Measurements from ENCODE around the gene ZNF445.
A peak's percentile ranks its signal among the peaks of the same experiment; 100 is the strongest.
"Not testable (repeated sequence)": the region's sequence is repeated elsewhere in the genome, so short reads cannot be mapped to it uniquely, and the experiment has no call there.

The ZNF445 gene

DNA sequence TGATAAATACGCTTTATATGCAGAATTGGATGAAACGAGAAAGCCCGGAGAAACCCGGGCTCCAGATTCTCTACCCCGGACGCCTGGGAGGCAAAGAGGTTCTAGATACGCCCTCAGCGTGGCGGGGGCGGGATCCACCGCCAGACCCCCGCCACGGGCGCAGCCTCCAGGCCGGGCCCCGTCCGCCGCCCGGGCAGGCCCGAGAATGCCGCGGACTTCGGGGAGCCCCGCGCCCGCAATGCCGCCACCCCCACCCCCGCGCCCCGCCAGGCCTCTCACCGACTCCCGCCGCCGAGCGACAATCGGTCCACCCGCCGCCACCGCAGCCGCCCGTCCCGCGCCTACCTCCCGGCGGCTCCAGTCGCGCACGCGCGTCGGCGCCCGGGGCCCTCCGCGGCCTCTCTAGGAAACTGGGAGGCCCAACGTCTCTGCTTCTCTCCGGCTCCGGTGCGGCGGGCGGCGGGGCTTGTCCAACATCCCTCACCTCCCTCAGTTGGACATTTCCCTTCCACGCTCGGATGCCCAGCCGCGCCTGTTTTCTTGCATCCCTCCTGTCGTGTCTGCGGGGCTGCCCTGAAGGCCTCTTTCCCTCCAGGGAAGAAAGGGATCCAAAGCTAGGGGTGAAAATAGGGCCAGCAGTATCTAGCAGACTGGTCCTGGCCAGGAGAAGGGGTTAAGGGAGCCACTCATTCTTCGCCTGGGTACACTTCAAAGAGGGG lies at the start of gene ZNF445:
Gene ZNF445 (minus strand): TSS at position 359 of the 719 bp plus-strand sequence. CDS start 22,121 bp downstream, outside the sequence.
- peak; percentile 65 for DNase-seq

GRCh38 chr3:44525060-44525459 lies 47.6 kb upstream of the ZNF445 start:
- DNase-seq: no peak

DNA sequence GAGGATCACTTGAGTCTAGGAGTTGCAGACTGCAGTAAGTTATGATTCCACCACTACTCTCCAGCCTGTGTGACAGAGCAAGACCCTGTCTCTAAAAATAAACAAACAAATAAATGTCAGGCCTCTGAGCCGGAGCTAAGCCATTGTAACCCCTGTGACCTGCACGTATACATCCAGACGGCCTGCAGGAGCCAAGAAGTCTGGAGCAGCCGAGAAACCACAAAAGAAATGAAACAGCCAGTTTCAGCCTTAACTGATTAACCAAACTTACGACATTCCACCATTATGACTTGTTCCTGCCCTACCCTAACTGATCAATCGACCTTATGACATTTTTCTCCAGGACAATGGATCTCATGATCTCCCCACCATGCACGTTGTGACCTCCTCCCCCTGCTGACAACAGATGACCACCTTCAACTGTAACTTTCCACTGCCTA lies 45.0 kb upstream of the ZNF445 start:
- no peak for DNase-seq

DNA sequence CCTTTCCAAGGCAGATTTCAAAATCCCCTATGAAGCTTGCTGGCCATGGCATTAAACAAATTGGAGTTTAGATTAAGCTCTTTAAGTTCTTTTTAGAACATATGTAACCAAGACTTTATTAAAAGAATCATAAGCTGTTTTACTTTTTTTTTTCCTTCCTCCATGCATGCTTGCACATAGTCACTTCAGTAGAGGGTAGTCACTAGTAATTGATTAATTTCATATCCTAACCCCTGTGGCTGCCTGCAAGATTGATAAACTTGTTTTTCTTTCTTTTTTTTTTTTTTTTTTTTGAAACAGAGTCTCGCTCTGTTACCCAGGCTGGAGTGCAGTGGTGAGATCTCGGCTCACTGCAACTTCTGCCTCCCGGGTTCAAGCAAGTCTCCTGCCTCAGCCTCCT lies 44.3 kb upstream of the ZNF445 start:
- no peak for DNase-seq

- no peak for DNase-seq
These were observed 41.3 kb upstream of the ZNF445 start for GRCh38 chr3:44518782-44519156.

- DNase-seq: no peak
These were observed 38.8 kb upstream of the ZNF445 start for GRCh38 chr3:44516230-44516629.

GRCh38 chr3:44513513-44513912 lies 36.0 kb upstream of the ZNF445 start:
- DNase-seq: no peak

GRCh38 chr3:44511238-44511566 lies 33.7 kb upstream of the ZNF445 start:
- DNase-seq: no peak

DNA sequence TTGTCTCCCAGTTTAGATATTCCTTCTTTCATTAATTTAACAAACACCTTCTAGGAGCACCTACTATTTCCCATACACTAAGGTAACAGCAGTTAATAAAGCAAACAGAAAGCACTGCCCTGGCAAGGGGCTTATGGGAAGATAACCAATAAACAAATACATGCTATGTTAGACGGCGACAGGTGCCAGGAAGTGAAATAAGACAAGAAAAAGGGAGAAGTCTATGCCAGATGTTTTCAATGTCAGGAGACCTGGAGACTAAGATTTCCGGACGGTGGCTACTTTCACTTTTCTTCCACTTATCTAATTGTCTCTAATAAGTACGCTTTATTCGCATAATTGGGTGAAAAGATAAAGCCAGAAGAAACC lies 32.5 kb upstream of the ZNF445 start:
- DNase-seq: no peak

DNA sequence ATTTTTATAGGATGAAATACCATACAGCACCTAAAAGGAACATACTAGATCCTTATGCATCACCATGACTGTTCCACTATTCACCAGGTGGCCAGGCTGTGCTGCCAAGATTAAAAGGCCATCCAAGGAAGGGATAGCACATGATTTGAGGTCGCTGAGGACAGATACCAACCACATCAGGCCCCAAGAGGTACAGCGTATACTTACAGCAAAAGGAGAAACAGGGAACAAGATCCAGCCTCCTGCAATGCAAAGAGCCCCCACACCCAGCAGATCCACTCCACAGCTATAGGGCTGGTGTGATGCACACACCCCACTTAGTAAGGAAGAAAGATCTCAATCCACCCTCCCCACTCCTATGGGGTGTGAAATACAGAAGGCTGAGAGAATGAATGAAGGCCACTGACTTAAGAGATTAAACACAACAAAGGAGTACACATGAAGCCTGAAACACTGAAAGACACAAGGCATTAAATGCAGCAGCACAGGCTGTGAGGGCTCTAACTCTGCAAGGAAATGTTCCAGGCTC lies 32.0 kb upstream of the ZNF445 start:
- no peak for DNase-seq

GRCh38 chr3:44506961-44507360 lies 29.5 kb upstream of the ZNF445 start:
- DNase-seq: no peak

DNA sequence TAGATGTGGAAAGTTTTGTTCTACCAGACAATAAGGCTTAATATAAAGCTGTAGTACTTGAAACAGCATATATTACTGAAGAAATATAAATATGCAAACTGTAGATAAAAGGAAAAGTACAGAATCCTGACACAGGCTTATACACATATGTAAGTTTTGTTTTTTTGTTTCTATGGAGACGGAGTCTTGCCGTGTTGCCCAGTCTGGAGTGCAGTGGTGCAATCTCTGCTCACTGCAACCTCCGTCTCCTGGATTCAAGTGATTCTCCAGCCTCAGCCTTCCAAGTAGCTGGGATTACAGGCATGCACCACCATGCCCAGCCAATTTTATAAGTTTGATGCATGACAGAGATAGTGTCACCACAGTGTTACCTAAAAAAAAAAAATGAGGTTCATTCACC lies 29.1 kb upstream of the ZNF445 start:
- no peak for DNase-seq

DNA sequence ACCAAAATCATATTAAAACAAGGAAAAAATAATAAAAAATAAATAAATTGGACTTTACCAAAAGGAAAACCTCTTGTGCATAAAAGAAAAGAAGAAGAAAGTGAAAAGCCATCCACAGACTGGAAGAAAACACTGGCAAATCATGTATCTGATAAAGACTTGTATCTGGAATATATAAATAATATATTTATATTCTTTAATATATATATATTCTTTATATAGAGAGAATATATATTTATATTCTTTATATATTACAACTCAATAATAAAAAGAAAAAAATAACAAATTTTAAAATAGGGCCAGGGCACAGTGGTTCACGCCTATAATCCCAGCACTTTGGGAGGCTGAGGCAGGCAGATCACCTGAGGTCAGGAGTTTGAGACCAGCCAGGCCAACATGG lies 27.1 kb upstream of the ZNF445 start:
- DNase-seq: no peak

GRCh38 chr3:44503178-44503577 lies 25.7 kb upstream of the ZNF445 start:
- DNase-seq: not testable (repeated sequence)

DNA sequence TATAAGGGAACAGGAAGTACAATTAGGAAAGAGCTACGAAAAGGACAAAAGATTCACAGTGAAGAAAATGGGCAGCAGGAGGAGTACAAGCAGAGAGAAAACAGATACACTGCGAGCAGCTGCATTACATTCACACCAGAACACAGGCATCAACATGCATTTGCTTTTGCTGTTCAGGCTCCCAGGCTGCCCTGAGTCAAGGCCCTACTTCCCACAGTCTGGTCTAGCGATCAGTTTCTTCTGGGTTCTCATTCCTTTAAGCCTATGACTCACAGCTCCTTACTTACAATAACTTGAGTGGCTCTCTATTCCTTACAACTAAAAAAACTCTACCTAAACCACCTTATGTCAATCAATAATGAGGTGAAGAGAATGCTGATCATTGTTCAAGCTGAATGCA lies 24.5 kb upstream of the ZNF445 start:
- no peak for DNase-seq

GRCh38 chr3:44499899-44500168 lies 22.4 kb upstream of the ZNF445 start:
- not testable (repeated sequence) for DNase-seq

DNA sequence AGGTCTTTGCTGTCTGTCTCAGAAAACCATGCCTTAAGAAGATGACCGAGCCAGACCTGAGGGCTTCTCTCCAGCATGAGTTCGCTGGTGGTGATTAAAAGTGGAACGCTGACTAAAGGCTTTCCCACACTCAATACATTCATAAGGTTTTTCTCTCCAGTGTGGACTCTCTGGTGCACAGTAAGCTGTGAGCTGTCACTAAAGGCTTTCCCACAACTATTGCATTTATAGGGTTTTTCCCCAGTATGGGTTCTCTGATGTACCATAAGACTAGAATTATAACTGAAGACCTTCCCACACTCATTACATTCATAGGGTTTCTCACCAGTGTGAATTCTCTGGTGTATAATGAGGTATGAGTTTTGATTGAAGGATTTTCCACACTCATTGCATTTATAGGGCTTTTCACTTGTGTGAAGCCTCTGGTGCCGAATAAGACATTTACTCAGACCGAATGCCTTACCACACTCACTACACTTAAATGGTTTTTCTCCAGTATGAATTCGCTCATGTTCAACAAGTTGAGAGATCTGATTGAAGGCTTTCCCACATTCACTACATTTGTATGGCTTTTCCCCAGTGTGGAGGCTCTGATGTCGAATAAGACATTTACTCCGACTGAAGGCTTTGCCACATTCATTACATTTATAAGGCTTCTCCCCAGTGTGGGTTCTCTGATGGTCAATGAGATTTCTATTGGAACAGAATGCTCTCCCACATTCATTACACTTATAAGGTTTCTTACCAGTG lies 21.9 kb upstream of the ZNF445 start:
- DNase-seq: no peak

DNA sequence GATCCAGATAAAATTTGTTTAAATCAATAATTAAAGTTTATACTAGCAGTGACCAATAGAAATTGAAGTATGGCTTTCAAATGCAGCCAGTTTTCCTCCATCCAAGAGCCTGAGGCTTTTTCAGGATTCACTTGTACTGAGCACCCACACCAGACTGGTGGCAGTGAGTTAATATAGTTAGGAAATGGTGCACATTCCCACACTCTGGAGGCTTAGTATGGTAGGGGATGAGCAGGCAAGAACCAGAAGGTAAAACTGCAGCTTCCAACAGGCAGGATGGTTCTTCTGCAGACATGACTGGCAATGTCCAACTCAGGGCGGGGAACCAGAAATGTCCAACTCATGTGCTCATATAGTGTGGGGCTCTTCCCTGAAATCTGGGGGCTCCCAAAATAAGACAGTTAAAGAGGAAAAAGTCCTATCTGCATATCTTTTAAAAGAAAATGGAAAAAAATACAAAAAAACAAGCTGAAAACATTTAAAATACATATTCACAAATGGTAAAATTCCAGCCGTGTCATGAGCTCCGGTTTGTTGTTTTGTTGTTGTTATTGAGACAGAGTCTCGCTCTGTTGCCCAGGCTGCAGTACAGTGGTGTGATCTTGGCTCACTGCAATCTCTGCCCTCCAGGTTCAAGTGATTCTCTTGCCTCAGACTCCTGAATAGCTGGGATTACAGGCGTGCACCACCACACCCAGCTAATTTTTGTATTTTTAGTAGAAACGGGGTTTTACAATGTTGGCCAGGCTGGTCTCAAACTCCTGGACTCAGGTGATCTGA lies 18.4 kb upstream of the ZNF445 start:
- no peak for DNase-seq

GRCh38 chr3:44492496-44492895 lies 15.0 kb upstream of the ZNF445 start:
- DNase-seq: no peak

- no peak for DNase-seq
These were observed 5.3 kb upstream of the ZNF445 start for GRCh38 chr3:44482721-44483120.

- no peak for DNase-seq
These were observed 1.2 kb upstream of the ZNF445 start for GRCh38 chr3:44478606-44479094.

GRCh38 chr3:44478055-44478468 lies 592 bp upstream of the ZNF445 start:
- no peak for DNase-seq

DNA sequence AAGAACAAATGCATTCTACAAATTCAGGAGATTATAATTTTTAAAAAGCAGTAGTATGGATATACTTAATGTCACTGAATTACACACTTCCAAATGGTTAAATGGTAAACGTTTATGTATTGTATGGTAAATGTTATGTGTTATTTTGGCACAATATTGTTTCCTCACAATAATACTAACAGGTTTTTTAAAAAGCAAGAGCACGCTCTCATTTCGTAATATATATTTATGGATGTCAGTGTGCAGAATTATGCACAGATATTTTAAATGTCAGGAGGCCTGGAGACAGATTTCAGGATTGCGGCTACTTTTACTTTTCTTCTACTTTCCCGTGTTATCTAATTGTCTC lies 533 bp downstream of the ZNF445 start:
- no peak for DNase-seq

DNA sequence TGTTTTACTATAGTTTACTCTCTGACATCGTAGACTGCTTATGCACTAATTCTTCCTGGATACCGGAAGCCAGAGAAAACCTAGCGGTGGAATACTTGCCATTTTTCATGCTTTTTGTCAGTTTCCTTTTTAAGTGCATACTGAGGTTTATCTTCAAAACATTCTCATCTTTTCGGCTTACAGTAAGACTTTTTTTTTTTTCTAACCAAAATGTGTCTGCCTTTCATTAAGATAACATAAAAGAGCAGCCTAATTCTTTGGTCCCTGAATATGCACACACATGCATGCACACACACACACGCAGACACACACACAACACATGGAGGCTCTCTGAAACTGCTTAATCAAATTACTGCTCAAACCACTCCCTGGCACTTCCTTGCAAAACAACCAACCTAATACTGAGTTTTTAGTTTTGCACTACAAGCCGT lies 1.3 kb downstream of the ZNF445 start:
- no peak for DNase-seq

Data from NCI-H774 (cell line).